IMR-90 (cell line): ENCODE data around the gene DNAH3. TPM values are rescaled to one million over a fixed set of nuclear protein-coding genes. Genes with fewer than 3 reads are reported as not detected.

Experiments
- ATAC-seq: fragments of 200-7000 bp; cut with Tn5 transposase; 2 replicates; pipeline ENCODE4 v1.9.1; 2020; ENCODE audit warnings: low read depth, mild to moderate bottlenecking, moderate library complexity
- BruUV-seq: library from RNA; stranded (reverse); fragments of 400-500 nt; replicated peaks from 2 replicates; lab custom pipeline; 2021; lab: Mats Ljungman, UMichigan
- CTCF ChIA-PET: fragments of 300-600 bp; formaldehyde crosslinking; extraction: SDS; loops from one replicate; lab custom pipeline; 2021; ENCODE audit warnings: antibody characterized with exemption; lab: Yijun Ruan, JAX
- POLR2A ChIA-PET: fragments of 300-600 bp; sonication (Branson Sonifier 250); formaldehyde crosslinking; loops from one replicate; lab custom pipeline; 2022; ENCODE audit warnings: antibody characterized with exemption; ENCODE audit not compliant: unreplicated experiment; lab: Charles Lee
- DNase-seq: peaks from one replicate; pipeline ENCODE4 v3.0.0; 2013
- H2AFZ ChIP-seq: replicated peaks from 2 replicates; pipeline ENCODE3; 2013; ENCODE audit warnings: low read length, mild to moderate bottlenecking; ENCODE audit not compliant: poor library complexity
- H2AK5ac ChIP-seq: 2 replicates; pipeline ENCODE4 v1.6.1; 2013; ENCODE audit warnings: low read depth, low read length, inconsistent platforms
- H2AK9ac ChIP-seq: replicated peaks from 2 replicates; pipeline ENCODE3; 2013; ENCODE audit warnings: mild to moderate bottlenecking, low read depth, low read length, moderate library complexity; ENCODE audit not compliant: poor library complexity
- H2BK120ac ChIP-seq: 2 replicates; pipeline ENCODE4 v1.6.1; 2013; ENCODE audit warnings: low read depth, low read length, inconsistent platforms
- H2BK15ac ChIP-seq: 3 replicates; pipeline ENCODE4 v1.6.1; 2013; ENCODE audit warnings: low read depth, low read length, inconsistent platforms
- H2BK20ac ChIP-seq: 2 replicates; pipeline ENCODE4 v1.6.1; 2013; ENCODE audit warnings: low read depth, mild to moderate bottlenecking, inconsistent platforms, low read length, moderate library complexity
- H2BK5ac ChIP-seq: 2 replicates; pipeline ENCODE4 v1.6.1; 2013; ENCODE audit warnings: mild to moderate bottlenecking, low read depth, low read length, inconsistent platforms; ENCODE audit not compliant: poor library complexity, severe bottlenecking
- H3K14ac ChIP-seq: replicated peaks from 2 replicates; pipeline ENCODE4 v1.6.1; 2013; ENCODE audit warnings: low read depth, low read length, inconsistent platforms
- H3K18ac ChIP-seq: 2 replicates; pipeline ENCODE4 v1.6.1; 2013; ENCODE audit warnings: low read depth, low read length, control low read depth
- H3K23ac ChIP-seq: 2 replicates; pipeline ENCODE4 v1.6.1; 2013; ENCODE audit warnings: low read depth, low read length, inconsistent platforms
- H3K27ac ChIP-seq: 2 replicates; pipeline ENCODE4 v1.5.1; 2013; ENCODE audit warnings: mild to moderate bottlenecking, control low read depth, low read length; ENCODE audit not compliant: insufficient read depth
- H3K27me3 ChIP-seq: 2 replicates; pipeline ENCODE4 v1.6.1; 2013; ENCODE audit warnings: low read length; ENCODE audit not compliant: control insufficient read depth, insufficient read depth
- H3K36me3 ChIP-seq: 2 replicates; pipeline ENCODE4 v1.6.1; 2013; ENCODE audit warnings: low read length, mixed read lengths; ENCODE audit not compliant: control insufficient read depth, insufficient read depth
- H3K4ac ChIP-seq: 2 replicates; pipeline ENCODE4 v1.6.1; 2013; ENCODE audit warnings: low read depth, low read length, inconsistent platforms
- H3K4me1 ChIP-seq: 2 replicates; pipeline ENCODE4 v1.6.1; 2013; ENCODE audit warnings: low read length, mixed read lengths; ENCODE audit not compliant: control insufficient read depth, insufficient read depth
- H3K4me2 ChIP-seq: 2 replicates; pipeline ENCODE4 v1.6.1; 2013; ENCODE audit warnings: low read depth, mild to moderate bottlenecking, control low read depth, low read length, moderate library complexity
- H3K4me3 ChIP-seq: 2 replicates; pipeline ENCODE4 v1.5.1; 2013; ENCODE audit warnings: low read depth, mild to moderate bottlenecking, control low read depth, low read length, moderate library complexity; ENCODE audit not compliant: insufficient read depth
- H3K56ac ChIP-seq: 2 replicates; pipeline ENCODE4 v1.6.1; 2013; ENCODE audit warnings: low read length, inconsistent platforms; ENCODE audit not compliant: insufficient read depth; ENCODE audit errors: extremely low read depth
- H3K79me1 ChIP-seq, 2 experiments: 2 replicates each; pipeline ENCODE4 v1.6.1; 2013; ENCODE audit warnings: low read length in 2 of 2, inconsistent platforms in 1 of 2, low read depth in 1 of 2
- H3K9ac ChIP-seq: 2 replicates; pipeline ENCODE4 v1.6.1; 2013; ENCODE audit warnings: low read depth, low read length, control low read depth
- H3K9me1 ChIP-seq: 2 replicates; pipeline ENCODE4 v1.6.1; 2013; ENCODE audit warnings: low read length, inconsistent platforms; ENCODE audit not compliant: insufficient read depth
- H3K9me3 ChIP-seq: 2 replicates; pipeline ENCODE4 v1.6.1; 2013; ENCODE audit warnings: low read length; ENCODE audit not compliant: control insufficient read depth, insufficient read depth
- H4K20me1 ChIP-seq: 2 replicates; pipeline ENCODE4 v1.6.1; 2013; ENCODE audit warnings: low read length, inconsistent platforms; ENCODE audit not compliant: insufficient read depth
- H4K5ac ChIP-seq: 2 replicates; pipeline ENCODE4 v1.6.1; 2013; ENCODE audit warnings: mild to moderate bottlenecking, low read depth, low read length, control low read depth
- H4K8ac ChIP-seq, 2 experiments: 2 replicates each; pipeline ENCODE4 v1.6.1; 2013; ENCODE audit warnings: low read depth in 2 of 2, low read length in 2 of 2, control low read depth in 1 of 2, inconsistent platforms in 1 of 2
- H4K91ac ChIP-seq: 2 replicates; pipeline ENCODE4 v1.6.1; 2013; ENCODE audit warnings: low read depth, low read length, inconsistent platforms; ENCODE audit not compliant: insufficient read depth
- MAFK ChIP-seq: IDR thresholded peaks from 2 replicates; pipeline ENCODE4 v1.6.1; 2012; ENCODE audit warnings: low read depth, low read length, improper control_type of control experiment
- MAZ ChIP-seq: IDR thresholded peaks from 2 replicates; pipeline ENCODE4 v1.6.1; 2012; ENCODE audit warnings: low read depth, mild to moderate bottlenecking, low read length, improper control_type of control experiment, moderate library complexity, borderline replicate concordance
- RCOR1 ChIP-seq: IDR thresholded peaks from 2 replicates; pipeline ENCODE4 v1.6.1; 2012; ENCODE audit warnings: mild to moderate bottlenecking, low read length, improper control_type of control experiment; ENCODE audit not compliant: insufficient replicate concordance
- RFX5 ChIP-seq: IDR thresholded peaks from 2 replicates; pipeline ENCODE4 v1.8.0; 2012; ENCODE audit warnings: low read depth, mild to moderate bottlenecking, low read length, moderate library complexity
- WGBS, 2 experiments: methylation state at CpG; one replicate each; pipeline versions ENCODE4 v1.1.5 to v1.1.7; 2013; ENCODE audit warnings: missing lambda C conversion rate in 2 of 2; ENCODE audit not compliant: insufficient read length in 1 of 2; ENCODE audit errors: extremely low coverage in 2 of 2; 5-methylcytosine and 5-hydroxymethylcytosine counted together
- dilution Hi-C: fragments of 300-500 bp; cut with HindIII; formaldehyde crosslinking; loops from one replicate; pipeline ENCODE4 v1.14.3; 2018; ENCODE audit warnings: low sequenced_read_pairs; ENCODE audit not compliant: unreplicated experiment
- in situ Hi-C: fragments of 300-500 bp; cut with MboI; formaldehyde crosslinking; loops from 3 replicates; pipeline ENCODE4 v1.14.3; 2019; ENCODE audit warnings: low sequenced_read_pairs, inconsistent platforms, mixed read lengths
- intact Hi-C: fragments of 100-400 bp; cut with micrococcal nuclease; formaldehyde crosslinking; loops from 2 replicates; pipeline ENCODE4 v1.10.0; 2022
- polyA plus RNA-seq, 3 experiments: library from polyadenylated mRNA; depleted of rRNA; stranded (reverse); fragments of >200 nt; gene quantifications; 2 replicates each; pipeline ENCODE4 v1.2.3, GENCODE V29; 2012; ENCODE audit warnings: low replicate concordance in 1 of 3
- total RNA-seq: library from RNA; depleted of rRNA; stranded (reverse); fragments of >200 nt; gene quantifications from 2 replicates; pipeline ENCODE4 v1.2.3, GENCODE V29; 2012

The DNAH3 gene
- total and polyA plus RNA-seq, 2 of the 4 experiments (the other 2 are of a cell fraction) = not detected

DNA sequence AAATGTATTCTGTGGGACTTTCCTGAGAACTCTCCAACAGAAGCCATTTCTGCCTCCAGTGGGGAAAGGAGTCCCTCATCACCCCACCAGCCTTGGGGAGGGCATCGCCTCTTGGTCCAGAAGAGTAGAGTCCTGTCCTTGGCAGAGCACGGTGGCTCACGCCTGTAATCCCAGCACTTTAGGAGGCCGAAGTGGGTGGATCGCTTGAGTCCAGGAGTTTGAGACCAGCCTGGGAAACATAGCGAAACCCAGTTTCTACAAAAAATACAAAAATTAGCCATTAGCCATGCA is 209.1 kb downstream of the DNAH3 start:
- DNase-seq (no peak), ATAC-seq (no peak)
- ChIA-PET POLR2A (interaction anchor here (0.6 kb wide), 1 partner anchor 68 kb away, joined by 5 read pairs; no protein-coding TSS in a partner anchor), CTCF (no interaction called here)
- Histone ChIP-seq H3K14ac (no peak overlapping the region), H3K36me3 (no peaks in the 10 kb centered on the region), H3K4ac (no peak overlapping the region), H3K18ac (no peak overlapping the region), H2AFZ (no peak overlapping the region), H3K9ac (no peak overlapping the region), H3K9me1 (no peaks in the 10 kb centered on the region), H4K8ac (no peak overlapping the region), H4K5ac (no peak overlapping the region), H3K4me2 (no peak overlapping the region), H2AK5ac (no peak overlapping the region), H3K9me3 (no peaks in the 10 kb centered on the region), H3K4me3 (no peak overlapping the region), H3K27me3 (no peaks in the 10 kb centered on the region; the same call in 1 of the 2 replicates), H2BK20ac (no peak overlapping the region), H2BK5ac (no peak overlapping the region), H3K23ac (no peak overlapping the region), H4K91ac (no peak overlapping the region), H2BK15ac (no peak overlapping the region), H3K27ac (no peak overlapping the region), H3K79me1 (no peaks in the 10 kb centered on the region), H2AK9ac (no peak overlapping the region), H2BK120ac (no peak overlapping the region), H3K4me1 (no peaks in the 10 kb centered on the region), H4K20me1 (no peaks in the 10 kb centered on the region), H3K56ac (no peak overlapping the region)
- WGBS, 2 experiments = no CpG with 5 or more reads among the region's 6 CpGs
- TF ChIP-seq RFX5 (no peak), MAFK (no peak), MAZ (no peak), RCOR1 (no peak)
- in situ Hi-C loops (no loop called here), intact Hi-C loops (no loop called here), dilution Hi-C loops (no loop called here)
- BruUV-seq = no TSS peak
